GM19043 (cell line): Measurements from ENCODE around the gene TRPV4.

ENCODE experiments used
- ATAC-seq: cut with Tn5 transposase; IDR thresholded peaks from one replicate; pipeline ENCODE4 v1.9.1; 2021; ENCODE audit warnings: low read depth; ENCODE audit not compliant: unreplicated experiment

The TRPV4 gene

DNA sequence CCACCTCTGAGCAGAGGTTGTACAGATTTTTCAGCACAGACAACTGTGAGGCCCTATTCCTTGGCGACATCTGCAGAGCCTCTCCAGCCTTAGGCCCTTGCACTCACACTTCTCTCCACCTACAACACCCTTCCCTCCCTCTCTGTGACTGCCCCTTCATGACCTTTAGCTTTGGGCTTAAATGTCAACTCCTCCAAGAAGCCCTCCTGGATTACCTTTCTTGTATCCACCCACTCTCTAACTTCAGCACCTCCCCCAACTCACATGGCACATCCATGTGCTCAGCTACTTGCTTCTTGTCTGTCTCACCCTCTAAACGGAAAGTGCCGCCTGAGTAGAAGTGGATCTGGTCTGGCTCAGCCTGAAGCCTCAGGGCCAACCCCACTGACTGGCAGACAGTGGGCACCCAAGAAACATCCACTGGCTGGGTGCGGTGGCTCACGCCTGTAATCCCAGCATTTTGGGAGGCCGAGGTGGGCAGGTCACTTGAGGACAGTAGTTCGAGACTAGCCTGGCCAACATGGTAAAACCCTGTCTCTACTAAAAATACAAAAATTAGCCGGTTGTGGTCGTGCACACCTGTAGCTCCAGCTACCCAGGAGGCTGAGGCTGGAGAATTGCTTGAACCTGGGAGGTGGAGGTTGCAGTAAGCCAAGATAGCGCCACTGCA, 22.1 kb downstream of the TRPV4 start:
- no peak for ATAC-seq

- no peak for ATAC-seq
Measured at GRCh38 chr12:109808876-109809646, 24.1 kb downstream of the TRPV4 start.

DNA sequence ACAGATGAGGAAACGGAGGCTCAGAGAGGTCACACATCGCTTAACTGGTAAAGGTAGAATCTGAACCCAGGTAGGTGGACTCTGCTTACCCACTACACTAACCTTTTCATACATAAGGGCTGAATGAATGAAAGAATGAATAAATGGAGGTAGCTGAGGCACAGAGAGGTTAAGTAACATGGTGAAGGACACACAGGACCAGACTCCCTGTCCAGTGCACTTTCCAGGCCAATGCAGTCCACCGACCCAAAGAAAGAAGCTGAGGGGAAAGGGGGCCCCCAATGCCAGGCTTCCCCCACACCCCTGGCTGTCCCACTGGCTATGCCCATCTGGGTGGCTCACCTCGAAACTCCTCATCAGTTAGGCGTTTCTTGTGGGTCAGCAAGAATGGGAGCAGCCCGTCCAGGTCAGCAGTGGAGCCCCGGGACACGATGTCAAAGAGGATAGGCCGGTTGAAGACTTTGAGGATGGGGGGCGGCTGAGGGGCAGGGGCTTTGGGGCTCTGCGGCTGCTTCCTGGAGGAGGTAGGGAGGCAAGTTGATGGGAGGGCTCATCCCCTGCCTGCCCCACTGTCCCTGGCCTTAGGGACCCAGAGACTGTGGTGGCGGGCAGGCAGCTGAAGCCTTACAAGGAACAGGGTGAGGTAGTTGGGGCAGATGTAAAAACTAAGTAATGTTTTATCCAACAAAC, 25.1 kb downstream of the TRPV4 start:
- ATAC-seq, result no peak

GRCh38 chr12:109804820-109805761, 28.1 kb downstream of the TRPV4 start:
- ATAC-seq, result no peak

DNA sequence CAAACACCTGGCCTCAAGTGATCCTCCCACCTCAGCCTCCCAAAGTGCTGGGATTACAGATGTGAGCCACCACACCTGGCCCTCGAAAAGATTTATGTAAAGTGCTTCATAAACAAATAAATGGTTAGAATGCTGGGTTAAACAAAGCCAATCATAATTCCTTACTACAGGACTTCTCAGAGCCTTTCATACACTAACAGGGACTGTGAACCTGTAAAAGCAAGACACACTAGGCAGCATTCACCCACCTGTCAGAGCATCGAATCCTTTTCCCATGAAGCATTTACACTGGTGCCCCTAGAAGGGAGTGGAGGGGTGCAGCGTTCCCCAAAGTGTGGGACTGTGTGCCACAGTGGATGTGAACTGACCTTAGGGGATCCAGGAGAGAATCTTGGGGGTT, 29.5 kb downstream of the TRPV4 start:
- ATAC-seq, result no peak

DNA sequence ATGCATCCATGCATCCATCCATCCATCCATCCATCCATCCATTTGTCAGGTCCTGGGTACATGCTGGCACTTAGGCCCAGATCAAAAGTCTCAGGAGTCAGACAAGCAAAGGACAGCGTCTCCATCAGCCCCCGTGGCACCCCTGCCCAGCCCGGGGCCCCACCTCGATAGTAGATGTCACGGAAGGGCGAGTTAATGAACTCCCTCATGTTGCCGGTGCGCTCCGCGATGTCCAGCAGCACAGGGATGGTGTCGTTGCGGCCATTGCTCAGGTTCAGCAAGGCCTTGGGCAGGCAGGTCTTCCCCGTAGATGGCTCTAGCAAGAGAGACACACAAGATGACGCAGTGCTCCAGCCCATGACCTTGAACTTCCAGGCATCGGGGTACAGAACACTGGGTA, 30.4 kb downstream of the TRPV4 start:
- no peak for ATAC-seq

GRCh38 chr12:109800536-109800935, 32.7 kb downstream of the TRPV4 start:
- no peak for ATAC-seq

GRCh38 chr12:109798691-109799090, 34.5 kb downstream of the TRPV4 start:
- no peak for ATAC-seq

DNA sequence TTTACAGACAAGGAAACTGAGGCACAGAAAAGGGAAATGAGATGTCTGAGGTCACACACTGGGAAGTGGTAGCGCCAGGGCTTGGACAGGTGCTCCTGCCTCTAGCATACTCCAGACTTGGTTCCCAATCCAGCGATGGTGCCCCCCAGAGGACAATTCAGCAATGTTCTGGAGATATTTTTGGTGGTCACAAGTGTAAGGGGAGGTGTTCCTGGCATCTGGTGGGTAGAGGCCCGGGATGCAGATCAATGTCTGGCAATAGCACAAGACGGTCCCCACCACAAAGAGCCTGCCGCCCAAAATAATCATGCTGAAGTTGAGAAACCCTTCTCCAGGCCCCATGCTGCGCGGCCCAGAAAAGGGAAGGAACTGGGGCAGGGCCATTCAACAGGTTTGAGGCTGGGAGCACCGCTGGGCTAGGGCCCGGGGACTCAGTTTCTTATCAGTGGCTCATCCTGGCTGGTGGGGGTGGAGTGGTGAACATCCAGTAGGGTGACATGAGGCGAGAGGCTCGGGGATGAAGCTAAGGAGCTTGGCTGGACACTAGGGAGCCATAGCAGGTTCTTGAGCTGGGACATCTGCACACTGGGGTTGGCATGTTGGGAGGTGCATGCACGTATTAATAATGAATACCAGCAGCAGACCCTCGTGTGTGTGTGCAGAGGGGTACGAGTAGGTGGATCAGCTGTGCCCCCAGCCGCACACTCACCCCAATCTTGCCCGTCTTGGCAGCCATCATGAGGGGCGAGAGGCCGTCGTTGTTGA, 35.1 kb downstream of the TRPV4 start:
- no peak for ATAC-seq

DNA sequence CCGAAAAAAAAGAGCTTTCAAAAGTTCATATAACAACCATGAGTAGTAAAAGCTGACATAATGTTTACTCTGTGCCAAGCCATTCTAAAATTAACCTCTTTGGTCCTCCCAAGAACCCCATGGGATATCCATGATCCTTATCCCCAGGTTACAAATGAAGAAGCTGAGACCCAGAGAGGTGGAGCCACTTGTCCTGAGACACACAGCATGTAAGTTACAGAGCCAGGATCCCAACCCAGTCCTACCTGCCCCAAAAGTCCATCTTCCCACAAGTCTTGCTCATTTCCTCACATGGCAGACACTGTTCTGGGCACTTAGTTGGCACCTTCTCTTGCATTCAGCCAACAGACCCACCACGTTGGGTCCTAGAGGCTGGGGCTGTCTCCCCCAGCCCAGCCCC, 37.1 kb downstream of the TRPV4 start:
- no peak for ATAC-seq

DNA sequence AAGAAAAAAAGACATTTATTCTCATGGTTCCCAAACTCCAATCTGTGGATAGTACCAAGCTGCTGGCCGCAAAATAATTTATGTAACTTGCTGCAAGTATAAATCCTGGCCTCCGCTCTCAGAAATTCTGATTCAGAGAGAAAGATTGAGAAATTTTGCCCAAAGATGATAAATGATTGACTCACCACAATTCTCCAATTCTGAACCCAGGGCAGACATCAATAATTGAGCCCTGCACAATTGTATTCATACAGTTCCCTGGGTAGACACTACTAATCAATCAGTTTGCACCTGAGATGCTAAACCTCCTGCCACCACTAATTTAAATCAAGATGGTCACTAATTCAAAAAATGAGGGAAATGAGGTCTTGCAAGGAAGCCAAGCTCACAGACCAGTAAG, 38.2 kb downstream of the TRPV4 start:
- ATAC-seq, result no peak

GRCh38 chr12:109793826-109794501, 39.2 kb downstream of the TRPV4 start:
- no peak for ATAC-seq

- ATAC-seq, result no peak
Measured at GRCh38 chr12:109793411-109793810, 39.8 kb downstream of the TRPV4 start.

DNA sequence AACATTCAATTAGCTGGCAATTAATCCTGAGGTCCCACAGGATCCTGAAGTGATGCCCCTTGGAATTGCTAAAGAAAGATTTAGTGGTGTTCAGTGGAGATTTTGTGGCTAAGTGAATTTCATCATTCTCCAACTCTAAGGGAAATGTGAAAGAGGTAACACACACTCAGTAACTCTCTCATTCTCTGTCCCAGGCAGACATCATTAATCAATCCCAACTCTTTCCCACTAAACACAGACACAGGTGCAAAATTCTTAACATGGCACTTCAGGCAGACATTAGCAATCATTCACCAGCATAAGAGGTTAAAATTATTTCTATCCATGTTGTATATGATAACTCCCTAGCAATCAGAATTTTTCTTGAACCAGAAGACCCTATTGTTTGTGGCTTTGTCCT, 40.2 kb downstream of the TRPV4 start:
- no peak for ATAC-seq

DNA sequence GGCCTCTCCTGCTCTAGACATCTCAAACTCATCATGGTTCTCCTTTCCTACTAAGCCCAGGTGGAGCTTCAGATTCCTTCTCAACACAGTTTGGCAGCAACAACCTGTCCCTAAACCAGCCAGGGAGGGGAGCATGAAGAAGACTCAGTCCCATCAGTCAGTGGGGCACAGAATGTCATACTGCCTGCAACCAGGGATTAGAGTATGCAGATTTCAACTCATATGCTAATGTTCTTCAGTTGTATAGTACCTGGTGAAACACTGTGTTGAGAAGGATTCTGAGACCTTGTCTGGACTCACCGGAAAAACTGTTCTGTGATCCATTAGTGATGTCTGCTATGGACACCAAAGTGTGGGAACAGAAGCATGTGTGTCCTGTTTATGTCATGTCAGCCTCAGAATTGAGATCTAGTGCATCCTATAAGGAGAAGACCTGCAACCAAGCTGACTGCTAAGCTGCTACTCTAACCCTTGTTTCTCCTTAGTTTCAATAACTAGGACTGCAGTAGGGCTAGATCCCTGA, 43.6 kb downstream of the TRPV4 start:
- no peak for ATAC-seq

DNA sequence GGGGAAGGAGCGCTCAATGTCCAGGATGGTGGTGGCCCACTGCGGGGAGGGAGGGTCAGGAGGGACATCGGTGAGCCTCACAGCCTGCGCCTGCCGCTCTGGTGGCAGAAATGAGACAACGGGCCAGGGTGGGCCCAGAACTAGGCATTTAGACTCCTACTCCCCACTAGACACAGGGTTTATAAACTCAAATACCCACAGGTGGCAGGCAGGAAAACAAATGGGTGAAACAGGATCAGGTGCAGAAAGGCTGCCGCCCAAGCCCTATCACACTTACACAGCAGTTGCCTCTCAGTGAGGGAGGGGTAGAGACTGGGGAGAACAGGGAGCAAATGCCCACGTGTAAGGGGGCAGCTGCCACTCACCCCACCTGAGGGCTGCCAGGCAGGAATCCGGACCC, 46.4 kb downstream of the TRPV4 start:
- no peak for ATAC-seq

GRCh38 chr12:109785854-109786253, 47.3 kb downstream of the TRPV4 start:
- ATAC-seq, result no peak

- ATAC-seq, result no peak
Measured at GRCh38 chr12:109783965-109784244, 49.3 kb downstream of the TRPV4 start.
